Right lobe of liver (tissue), 6 donors: Measurements from ENCODE around the gene MAPK4. TPM values are rescaled to one million over a fixed set of nuclear protein-coding genes. Genes with fewer than 3 reads are reported as not detected.

Source experiments
- ATAC-seq, 4 donors: fragments of 200-7000 bp; cut with Tn5 transposase; one replicate each; pipeline ENCODE4 v1.9.1; 2020; ENCODE audit warnings: mild to moderate bottlenecking in 4 of 4, moderate library complexity in 4 of 4
- DNase-seq, 3 donors: peaks; one replicate each; pipeline ENCODE4 v3.0.0-alpha.2; 2020
- H3K27ac ChIP-seq, 3 donors: fragments of 200-600 bp; one replicate each; pipeline ENCODE4 v1.8.0; 2022
- H3K27me3 ChIP-seq, 2 donors: fragments of 200-600 bp; one replicate each; pipeline ENCODE4 v1.8.0; 2022
- H3K36me3 ChIP-seq, 4 donors: fragments of 200-600 bp; sonication (generic) in 1 of 4; one replicate each; pipeline versions ENCODE4 v1.5.1 to v1.8.0; 2017 to 2022; ENCODE audit warnings: control low read depth in 1 of 4
- H3K4me1 ChIP-seq, 4 donors: fragments of 200-600 bp; sonication (generic) in 1 of 4; one replicate each; pipeline versions ENCODE4 v1.5.1 to v1.8.0; 2017 to 2022; ENCODE audit warnings: control low read depth in 1 of 4
- H3K4me3 ChIP-seq, 3 donors: fragments of 200-600 bp; one replicate each; pipeline ENCODE4 v1.8.0; 2022
- H3K9me3 ChIP-seq, 4 donors: fragments of 200-600 bp; sonication (generic) in 1 of 4; one replicate each; pipeline versions ENCODE4 v1.5.1 to v1.8.0; 2017 to 2022; ENCODE audit warnings: control low read depth in 1 of 4
- POLR2A ChIP-seq: fragments of 450-650 bp; IDR thresholded peaks from one replicate; pipeline ENCODE4 v1.6.1; 2017; ENCODE audit warnings: antibody characterized with exemption, mild to moderate bottlenecking
- WGBS: methylation state at CpG from one replicate; pipeline ENCODE4 v1.1.6; 2018; ENCODE audit warnings: low coverage, low lambda C conversion rate; ENCODE audit not compliant: insufficient coverage; ENCODE audit errors: missing lambda C conversion rate; 5-methylcytosine and 5-hydroxymethylcytosine counted together
- intact Hi-C, 2 donors: fragments of 100-400 bp; cut with DNase I; formaldehyde crosslinking; loops; one replicate each; pipeline versions ENCODE4 v1.11.2 to v1.14.1; 2022
- total RNA-seq, 6 experiments: library from RNA; depleted of rRNA in 2 of 6; stranded (reverse); fragments of >200 nt in 2 of 6; fragmentation: NEBNext Ultra II Directional in 3 of 6; extraction: Animal tissue kit (Norgen Biotek cat#: 25700) in 3 of 6; gene quantifications; one replicate each; pipeline versions ENCODE4 v1.1.0 to v1.2.4, GENCODE V29; 2016 to 2023
- TF ChIP-seq, protein P1 (sequence below), 4 donors: fragments of 200-600 bp in 3 of 4; fragments of 450-650 bp in 1 of 4; IDR thresholded peaks; one replicate each; pipeline versions ENCODE4 v1.5.1 to v1.8.0; 2016 to 2022; ENCODE audit warnings: antibody characterized with exemption in 4 of 4, mild to moderate bottlenecking in 2 of 4
- donor health status: DM: no; HTN: yes; CAD: no.
- donor health status: DM: no; HTN: no; CAD: no.
- donor health status: DM: no; HTN: no; CAD: no.
- donor health status: DM: no; HTN: yes; CAD: no.
- donor health status: DM: no; HTN: yes; CAD: no.

The MAPK4 gene
- total RNA-seq, 6 experiments from 2014 or later: 0.33 to 8.3 (median 1.5) TPM

- Histone ChIP-seq H3K4me1 (peaks cover 0 to 17% (median 6%) of the 10 kb centered on the region in 4 donors), H3K36me3 (no peaks in the 10 kb centered on the region), H3K9me3 (no peaks in the 10 kb centered on the region), H3K27ac (peak overlapping the region in 2 of 3 donors; percentile 22 to 24), H3K27me3 (no peaks in the 10 kb centered on the region), H3K4me3 (no peak overlapping the region)
- TF ChIP-seq, protein P1, sequence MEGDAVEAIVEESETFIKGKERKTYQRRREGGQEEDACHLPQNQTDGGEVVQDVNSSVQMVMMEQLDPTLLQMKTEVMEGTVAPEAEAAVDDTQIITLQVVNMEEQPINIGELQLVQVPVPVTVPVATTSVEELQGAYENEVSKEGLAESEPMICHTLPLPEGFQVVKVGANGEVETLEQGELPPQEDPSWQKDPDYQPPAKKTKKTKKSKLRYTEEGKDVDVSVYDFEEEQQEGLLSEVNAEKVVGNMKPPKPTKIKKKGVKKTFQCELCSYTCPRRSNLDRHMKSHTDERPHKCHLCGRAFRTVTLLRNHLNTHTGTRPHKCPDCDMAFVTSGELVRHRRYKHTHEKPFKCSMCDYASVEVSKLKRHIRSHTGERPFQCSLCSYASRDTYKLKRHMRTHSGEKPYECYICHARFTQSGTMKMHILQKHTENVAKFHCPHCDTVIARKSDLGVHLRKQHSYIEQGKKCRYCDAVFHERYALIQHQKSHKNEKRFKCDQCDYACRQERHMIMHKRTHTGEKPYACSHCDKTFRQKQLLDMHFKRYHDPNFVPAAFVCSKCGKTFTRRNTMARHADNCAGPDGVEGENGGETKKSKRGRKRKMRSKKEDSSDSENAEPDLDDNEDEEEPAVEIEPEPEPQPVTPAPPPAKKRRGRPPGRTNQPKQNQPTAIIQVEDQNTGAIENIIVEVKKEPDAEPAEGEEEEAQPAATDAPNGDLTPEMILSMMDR (IDR thresholded peaks at IDR 0.05): no peak
- no peak for TF ChIP-seq POLR2A
- 59% methylated on average over 4 of the region's 4 CpGs for WGBS
- intact Hi-C loops: no loop called here
- peak in 1 of 3 donors; percentile 73 for DNase-seq
- ATAC-seq: peak; percentile 59 to 86 (median 81)
Measured at GRCh38 chr18:50619861-50620275, 60.0 kb downstream of the MAPK4 start.

- Histone ChIP-seq H3K4me1 (peaks cover 0 to 13% (median 4%) of the 10 kb centered on the region in 4 donors), H3K27me3 (no peaks in the 10 kb centered on the region), H3K9me3 (no peaks in the 10 kb centered on the region), H3K4me3 (no peak overlapping the region), H3K36me3 (no peaks in the 10 kb centered on the region), H3K27ac (peak overlapping the region in 1 of 3 donors; percentile 24)
- intact Hi-C loops: no loop called here
- WGBS: 52% methylated on average over 2 of the region's 2 CpGs
- peak in 2 of 4 donors; percentile 31 to 51 for ATAC-seq
- no peak for DNase-seq
- TF ChIP-seq, protein P1 (IDR thresholded peaks at IDR 0.05): no peak
- TF ChIP-seq POLR2A: no peak
Measured at GRCh38 chr18:50620319-50620718, 60.4 kb downstream of the MAPK4 start.

DNA sequence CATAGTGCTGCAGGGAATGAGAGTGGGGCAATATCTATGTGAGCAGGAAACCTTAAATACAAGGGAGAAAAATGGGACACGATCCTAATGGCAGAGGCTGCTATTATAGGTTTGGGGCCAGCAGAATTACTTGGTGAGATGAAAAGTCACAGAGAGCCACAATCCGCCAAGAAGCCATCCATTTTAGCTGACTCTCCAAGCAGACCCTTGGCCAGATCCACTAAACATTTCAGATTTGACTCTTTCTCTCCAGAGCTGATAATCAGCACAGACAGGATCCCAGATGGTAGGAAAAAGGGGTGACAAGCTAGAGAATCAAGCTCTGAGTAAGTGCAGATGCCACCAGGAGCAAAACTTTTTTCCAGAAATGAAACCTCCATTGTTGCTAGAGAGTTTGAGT, 61.5 kb downstream of the MAPK4 start:
- Histone ChIP-seq H3K4me3 (no peak overlapping the region), H3K36me3 (no peaks in the 10 kb centered on the region), H3K9me3 (no peaks in the 10 kb centered on the region), H3K27me3 (no peaks in the 10 kb centered on the region), H3K4me1 (peaks cover 0 to 12% (median 4%) of the 10 kb centered on the region in 4 donors), H3K27ac (no peak overlapping the region)
- DNase-seq (no peak), ATAC-seq (no peak)
- TF ChIP-seq, protein P1 (IDR thresholded peaks at IDR 0.05): no peak
- no peak for TF ChIP-seq POLR2A
- 70% methylated on average over 1 of the region's 2 CpGs for WGBS
- intact Hi-C loops: no loop called here

- 89% methylated on average over 1 of the region's 3 CpGs for WGBS
- Histone ChIP-seq H3K4me3 (no peak overlapping the region), H3K4me1 (peaks cover 0 to 12% (median 4%) of the 10 kb centered on the region in 4 donors), H3K27me3 (no peaks in the 10 kb centered on the region), H3K36me3 (no peaks in the 10 kb centered on the region), H3K9me3 (no peaks in the 10 kb centered on the region), H3K27ac (no peak overlapping the region)
- intact Hi-C loops: no loop called here
- TF ChIP-seq, protein P1 (IDR thresholded peaks at IDR 0.05): no peak
- TF ChIP-seq POLR2A: no peak
- DNase-seq (no peak), ATAC-seq (no peak)
Measured at GRCh38 chr18:50622320-50622719, 62.4 kb downstream of the MAPK4 start.
